Right atrium auricular region (tissue), 2 donors: ENCODE data around the gene ITGA6. TPM values are rescaled to one million over a fixed set of nuclear protein-coding genes. Genes with fewer than 3 reads are reported as not detected.

ENCODE experiments used
- DNase-seq: peaks from one replicate; pipeline ENCODE4 v3.0.0-alpha.2; 2019; ENCODE audit warnings: low spot score
- H3K27ac ChIP-seq, 2 donors: fragments of 200-600 bp; sonication (generic); 1 replicate in 1 of 2; 2 replicates in 1 of 2; pipeline ENCODE4 v1.5.1; 2016 to 2019
- H3K27me3 ChIP-seq, 2 donors: fragments of 200-600 bp; sonication (generic); one replicate each; pipeline versions ENCODE4 v1.5.1 to v1.6.0; 2017 to 2019
- H3K36me3 ChIP-seq: fragments of 200-600 bp; sonication (generic); one replicate; pipeline ENCODE4 v1.5.1; 2016
- H3K4me1 ChIP-seq, 2 donors: fragments of 200-600 bp; sonication (generic); one replicate each; pipeline versions ENCODE4 v1.5.1 to v1.6.0; 2017 to 2019
- H3K4me3 ChIP-seq, 2 donors: fragments of 200-600 bp; sonication (generic); 1 replicate in 1 of 2; 2 replicates in 1 of 2; pipeline ENCODE4 v1.5.1; 2017 to 2019; ENCODE audit warnings: mild to moderate bottlenecking in 1 of 2, moderate library complexity in 1 of 2
- H3K9me3 ChIP-seq, 2 donors: fragments of 200-600 bp; sonication (generic); one replicate each; pipeline ENCODE4 v1.5.1; 2019
- CTCF ChIP-seq, 2 donors: fragments of 200-600 bp; sonication (generic); IDR thresholded peaks; one replicate each; pipeline ENCODE4 v1.5.1; 2019; ENCODE audit warnings: antibody characterized with exemption in 2 of 2
- total RNA-seq, 2 donors: library from RNA; depleted of rRNA; stranded (reverse); fragments of >200 nt; gene quantifications; one replicate each; pipeline ENCODE4 v1.1.0, GENCODE V29; 2016

ITGA6 gene
- total RNA-seq, 2 donors from 2014 or later = 31.2 to 54.3 TPM

- no peaks in the 10 kb centered on the region for H3K27me3 ChIP-seq
- no peak for TF ChIP-seq CTCF (IDR thresholded peaks at IDR 0.05)
- DNase-seq = no peak
- no peaks in the 10 kb centered on the region for H3K9me3 ChIP-seq
- no peaks in the 10 kb centered on the region for H3K36me3 ChIP-seq
- H3K4me3 ChIP-seq = no peak overlapping the region
- H3K4me1 ChIP-seq = peaks cover 0 to 6% of the 10 kb centered on the region in 2 donors
- no peak overlapping the region for H3K27ac ChIP-seq
Observed at GRCh38 chr2:172551271-172551670, 123.9 kb downstream of the ITGA6 start.

GRCh38 chr2:172552547-172553291, 125.3 kb downstream of the ITGA6 start:
- no peak overlapping the region for H3K27ac ChIP-seq
- DNase-seq = no peak
- TF ChIP-seq CTCF (IDR thresholded peaks at IDR 0.05) = no peak
- H3K36me3 ChIP-seq = no peaks in the 10 kb centered on the region
- H3K27me3 ChIP-seq = no peaks in the 10 kb centered on the region
- peaks cover 0 to 16% of the 10 kb centered on the region in 2 donors for H3K4me1 ChIP-seq
- H3K9me3 ChIP-seq = no peaks in the 10 kb centered on the region
- H3K4me3 ChIP-seq = no peak overlapping the region

- H3K4me3 ChIP-seq = peak overlapping the region; percentile 81 to 83
- no peak for DNase-seq
- H3K4me1 ChIP-seq = peaks cover 0 to 16% of the 10 kb centered on the region in 2 donors
- no peaks in the 10 kb centered on the region for H3K36me3 ChIP-seq
- TF ChIP-seq CTCF (IDR thresholded peaks at IDR 0.05) = no peak
- peak overlapping the region; percentile 88 to 94 for H3K27ac ChIP-seq
- no peaks in the 10 kb centered on the region for H3K27me3 ChIP-seq
- no peaks in the 10 kb centered on the region for H3K9me3 ChIP-seq
Observed at GRCh38 chr2:172554352-172555271, 127.2 kb downstream of the ITGA6 start.

- Histone ChIP-seq H3K36me3 (no peaks in the 10 kb centered on the region), H3K9me3 (no peaks in the 10 kb centered on the region), H3K27me3 (no peaks in the 10 kb centered on the region), H3K4me3 (peak overlapping the region; percentile 81 to 83), H3K4me1 (peaks cover 0 to 16% of the 10 kb centered on the region in 2 donors), H3K27ac (peak overlapping the region; percentile 88 to 94)
- no peak for DNase-seq
- no peak for TF ChIP-seq CTCF (IDR thresholded peaks at IDR 0.05)
Observed at GRCh38 chr2:172555272-172555521, 127.8 kb downstream of the ITGA6 start.

Other genes starting within 250 kb of the ITGA6 start
- 10 to 100 TPM; 26.6 to 33.0 TPM for gene PDK1, start 128.5 kb downstream of the ITGA6 start, total RNA-seq